GM11168 (cell line): ENCODE results near the gene FURIN.
"Not testable (repeated sequence)": the region's sequence is repeated elsewhere in the genome, so short reads cannot be mapped to it uniquely, and the experiment has no call there.

Source experiments
- in situ Hi-C: fragments of 300-500 bp; cut with MboI; formaldehyde crosslinking; loops from one replicate; pipeline ENCODE4 v1.12.0; 2022; ENCODE audit warnings: low sequenced_read_pairs; ENCODE audit not compliant: unreplicated experiment

Gene FURIN

DNA sequence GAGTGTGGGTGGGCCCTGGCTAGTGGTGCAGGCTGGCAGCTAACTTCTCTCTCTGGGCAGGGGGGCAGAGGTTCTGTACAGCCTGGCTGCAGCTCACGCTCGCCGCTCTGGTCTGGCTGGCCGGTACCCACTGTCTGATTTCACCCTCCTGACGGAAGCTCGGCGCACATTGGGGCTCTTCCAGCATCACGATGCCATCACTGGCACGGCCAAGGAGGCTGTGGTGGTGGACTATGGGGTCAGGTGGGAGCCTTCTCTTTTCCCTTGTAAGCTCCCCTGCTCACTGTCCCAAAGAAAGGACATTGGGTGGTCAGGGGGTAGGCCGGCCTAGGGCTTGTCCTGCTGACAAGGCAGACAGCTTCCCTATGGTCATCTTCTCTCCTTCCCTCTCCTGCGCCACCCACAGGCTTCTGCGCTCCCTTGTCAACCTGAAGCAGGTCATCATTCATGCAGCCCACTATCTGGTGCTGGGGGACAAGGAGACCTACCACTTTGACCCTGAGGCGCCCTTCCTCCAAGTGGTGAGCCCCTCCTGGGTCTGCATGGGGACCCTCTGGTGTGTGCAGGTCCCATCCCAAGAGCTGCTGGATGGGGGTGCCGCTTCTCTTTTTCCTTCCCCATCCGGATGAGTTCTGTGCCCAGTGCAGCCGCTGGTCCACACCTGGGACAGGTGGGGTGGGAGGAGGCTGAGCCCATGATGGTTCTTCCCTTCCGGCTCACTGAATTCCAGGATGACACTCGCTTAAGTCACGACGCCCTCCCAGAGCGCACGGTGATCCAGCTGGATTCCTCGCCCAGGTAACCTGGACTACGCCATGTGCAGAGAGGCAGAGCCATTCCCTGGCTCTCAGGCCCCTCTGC lies 42.3 kb downstream of the FURIN start:
- in situ Hi-C loops = no loop called here

DNA sequence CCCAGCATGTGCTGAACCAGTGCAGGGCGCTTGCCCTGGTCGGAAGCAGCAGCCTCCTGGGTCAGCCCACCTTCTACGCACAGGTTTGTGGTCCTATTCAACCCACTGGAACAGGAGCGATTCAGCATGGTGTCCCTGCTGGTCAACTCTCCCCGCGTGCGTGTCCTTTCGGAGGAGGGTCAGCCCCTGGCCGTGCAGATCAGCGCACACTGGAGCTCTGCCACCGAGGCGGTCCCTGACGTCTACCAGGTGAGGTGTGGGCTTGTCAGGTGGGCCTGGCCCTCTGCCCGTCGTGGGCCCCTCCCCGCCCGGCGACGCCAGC lies 42.9 kb downstream of the FURIN start:
- in situ Hi-C loops = no loop called here

DNA sequence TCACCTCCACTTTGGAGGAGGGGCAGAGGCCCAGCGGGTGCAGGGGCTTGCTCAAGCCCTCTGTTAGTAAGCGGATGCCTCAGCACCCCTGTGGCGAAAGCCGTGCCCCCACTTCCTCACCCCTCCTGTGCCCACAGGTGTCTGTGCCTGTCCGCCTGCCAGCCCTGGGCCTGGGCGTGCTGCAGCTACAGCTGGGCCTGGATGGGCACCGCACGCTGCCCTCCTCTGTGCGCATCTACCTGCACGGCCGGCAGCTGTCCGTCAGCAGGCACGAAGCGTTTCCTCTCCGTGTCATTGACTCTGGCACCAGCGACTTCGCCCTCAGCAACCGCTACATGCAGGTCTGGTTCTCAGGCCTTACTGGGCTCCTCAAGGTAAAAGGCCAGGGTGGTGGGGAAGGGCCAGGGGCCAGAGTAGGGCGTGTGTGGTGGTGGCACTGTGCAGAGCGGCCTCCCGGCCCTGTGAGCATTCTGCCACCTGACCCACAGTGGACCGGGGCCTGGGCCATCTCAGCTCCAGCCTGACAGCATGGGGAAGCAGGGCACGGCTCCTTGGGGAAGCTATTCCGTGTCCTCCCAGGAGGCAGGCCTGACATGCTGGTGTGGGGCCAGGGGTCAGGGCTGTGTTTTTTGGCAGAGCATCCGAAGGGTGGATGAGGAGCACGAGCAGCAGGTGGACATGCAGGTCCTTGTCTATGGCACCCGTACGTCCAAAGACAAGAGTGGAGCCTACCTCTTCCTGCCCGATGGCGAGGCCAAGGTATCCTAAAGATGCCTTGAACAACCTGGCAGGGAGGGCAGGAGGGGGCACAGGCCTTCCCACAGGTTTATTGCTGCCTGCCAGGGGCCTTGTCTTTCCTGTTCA lies 43.8 kb downstream of the FURIN start:
- in situ Hi-C loops = no loop called here

DNA sequence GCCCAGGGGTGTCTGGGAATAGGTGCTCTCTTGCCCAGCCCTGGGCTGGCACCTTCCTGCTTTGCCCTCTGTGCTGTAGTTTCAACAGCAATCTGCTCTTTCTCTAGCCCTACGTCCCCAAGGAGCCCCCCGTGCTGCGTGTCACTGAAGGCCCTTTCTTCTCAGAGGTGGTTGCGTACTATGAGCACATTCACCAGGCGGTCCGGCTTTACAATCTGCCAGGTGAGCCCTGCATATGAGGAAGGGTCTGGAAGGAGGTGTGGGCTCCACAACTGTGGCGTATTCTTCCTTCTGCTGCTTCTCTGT lies 44.3 kb downstream of the FURIN start:
- in situ Hi-C loops = no loop called here

DNA sequence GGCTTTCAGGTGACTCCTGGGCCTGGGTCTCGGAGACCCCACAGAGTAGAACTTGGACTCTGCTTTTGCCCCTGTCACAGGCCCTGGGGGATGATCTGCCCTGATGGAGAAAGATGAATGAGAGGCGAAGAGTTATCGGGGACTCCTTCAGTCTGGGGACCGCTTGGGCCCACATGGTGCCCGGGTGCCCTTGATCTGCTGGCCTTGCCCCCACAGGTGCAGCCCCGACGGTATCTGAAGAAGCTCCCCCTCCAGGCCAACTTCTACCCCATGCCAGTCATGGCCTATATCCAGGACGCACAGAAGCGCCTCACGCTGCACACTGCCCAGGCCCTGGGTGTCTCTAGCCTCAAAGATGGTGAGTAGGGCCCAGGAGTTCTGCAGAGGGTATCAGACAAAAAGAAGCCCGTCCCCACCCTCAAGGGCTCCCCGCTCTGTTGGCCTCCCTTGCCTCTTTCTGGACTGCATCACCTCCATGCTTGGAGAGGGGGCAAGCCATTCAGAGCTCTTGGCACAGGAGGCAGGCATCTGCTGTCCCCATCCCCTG lies 45.1 kb downstream of the FURIN start:
- in situ Hi-C loops = no loop called here

DNA sequence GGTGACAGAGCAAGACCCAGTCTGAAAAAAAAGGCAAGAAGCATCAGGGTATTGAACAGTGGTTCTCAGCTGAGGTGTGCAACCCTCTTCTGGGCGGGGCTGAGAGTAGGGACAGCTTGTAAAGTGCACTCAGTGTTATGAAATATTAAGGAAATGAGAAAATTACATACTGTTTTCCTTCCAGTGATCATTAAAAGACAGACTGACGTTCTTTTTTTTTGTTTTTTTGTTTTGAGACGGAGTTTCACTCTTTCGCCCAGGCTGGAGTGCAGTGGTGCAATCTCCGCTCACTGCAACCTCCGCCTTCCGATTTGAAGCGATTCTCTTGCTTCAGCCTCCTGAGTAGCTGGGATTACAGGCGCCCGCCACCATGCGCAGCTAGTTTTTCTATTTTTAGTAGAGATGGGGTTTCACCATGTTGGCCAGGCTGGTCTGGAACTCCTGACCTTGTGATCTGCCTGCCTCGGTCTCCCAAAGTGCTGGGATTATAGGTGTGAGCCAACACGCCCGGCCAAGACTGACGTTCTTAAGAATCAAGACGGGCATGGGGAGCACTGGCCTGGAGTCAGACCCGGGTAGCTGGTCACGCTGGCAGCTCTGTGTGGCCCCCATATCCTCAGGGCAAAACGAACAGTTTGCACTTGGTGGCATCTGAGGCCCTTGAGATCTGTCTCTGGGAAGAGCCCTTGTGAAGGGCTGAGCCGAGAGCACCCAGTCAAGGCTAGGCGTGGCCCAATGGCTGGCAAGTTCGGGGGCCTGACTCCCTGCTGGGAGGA lies 46.1 kb downstream of the FURIN start:
- in situ Hi-C loops = no loop called here

DNA sequence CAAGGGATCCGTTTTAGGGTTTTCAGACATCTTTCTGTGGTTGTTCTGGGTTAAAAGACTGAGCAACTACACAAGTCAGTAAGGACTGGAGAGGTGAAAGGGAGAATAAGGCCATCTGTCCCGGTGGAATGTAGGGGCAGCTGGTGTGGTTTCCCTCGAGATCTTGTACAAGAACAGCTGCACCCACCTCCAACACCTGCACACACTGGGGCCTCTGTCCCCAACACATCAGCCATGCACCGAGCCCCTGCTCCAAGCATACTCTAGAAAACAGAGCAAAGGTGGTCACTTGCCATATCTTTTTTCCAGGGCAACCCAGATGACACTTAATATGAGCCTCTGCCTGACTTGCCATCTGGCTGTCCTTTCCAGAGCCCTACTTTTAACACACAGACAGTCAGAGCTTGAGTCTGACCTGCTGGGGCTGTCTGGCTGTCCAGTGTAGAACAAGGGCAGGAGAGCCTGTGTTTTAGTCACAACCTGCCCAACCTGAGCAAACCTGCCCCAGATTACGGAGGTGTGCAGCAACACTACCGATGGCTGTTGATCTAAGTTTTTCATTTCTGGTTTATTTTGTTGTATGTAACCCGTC lies 46.9 kb downstream of the FURIN start:
- in situ Hi-C loops = no loop called here

DNA sequence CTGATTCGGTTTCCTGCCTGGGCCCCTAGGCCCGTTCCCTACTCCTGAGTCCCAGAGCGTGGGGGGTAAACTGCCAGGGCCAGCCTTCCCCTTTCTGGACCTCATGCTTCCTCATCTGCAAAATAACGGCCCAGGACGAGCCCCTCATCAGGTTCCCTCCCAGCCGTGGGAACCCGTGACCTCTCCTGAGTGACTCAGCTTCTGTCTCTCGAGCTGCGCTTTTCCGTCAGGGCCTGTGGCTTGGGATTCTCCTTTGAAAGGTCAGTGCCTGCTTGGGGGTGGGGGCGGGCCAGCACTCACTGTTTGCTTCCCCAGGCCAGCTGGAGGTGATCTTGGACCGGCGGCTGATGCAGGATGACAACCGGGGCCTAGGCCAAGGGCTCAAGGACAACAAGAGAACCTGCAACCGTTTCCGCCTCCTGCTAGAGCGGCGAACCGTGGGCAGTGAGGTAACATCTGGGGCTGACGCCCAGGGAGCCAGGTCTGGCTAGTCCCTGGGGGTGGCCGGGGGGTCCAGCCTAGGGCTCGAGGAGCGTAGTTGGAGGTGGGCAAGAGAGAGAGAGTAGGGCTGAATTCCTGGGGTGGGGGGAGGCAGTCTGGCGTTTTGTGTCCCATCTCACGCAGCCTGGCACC lies 47.5 kb downstream of the FURIN start:
- in situ Hi-C loops = no loop called here

DNA sequence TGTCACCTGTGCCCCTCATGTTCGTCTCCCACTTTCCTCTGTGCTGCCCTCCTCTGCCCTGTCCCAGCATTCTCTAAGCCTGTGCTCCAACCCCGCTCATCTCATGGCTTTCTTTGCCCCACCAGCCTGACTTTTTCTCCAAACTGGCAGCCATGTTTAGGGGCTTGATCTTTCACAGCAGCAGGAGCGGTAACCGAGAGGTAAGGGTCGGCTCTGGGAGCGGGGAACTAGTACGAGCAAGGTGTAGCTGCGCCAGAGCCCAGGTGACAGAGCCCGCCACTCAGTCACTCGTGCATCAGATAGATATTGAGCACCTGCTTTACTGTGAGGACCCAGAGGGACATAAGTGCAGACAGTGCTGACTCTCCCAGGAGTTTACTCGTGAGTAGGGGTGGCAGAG lies 48.1 kb downstream of the FURIN start:
- in situ Hi-C loops = no loop called here

DNA sequence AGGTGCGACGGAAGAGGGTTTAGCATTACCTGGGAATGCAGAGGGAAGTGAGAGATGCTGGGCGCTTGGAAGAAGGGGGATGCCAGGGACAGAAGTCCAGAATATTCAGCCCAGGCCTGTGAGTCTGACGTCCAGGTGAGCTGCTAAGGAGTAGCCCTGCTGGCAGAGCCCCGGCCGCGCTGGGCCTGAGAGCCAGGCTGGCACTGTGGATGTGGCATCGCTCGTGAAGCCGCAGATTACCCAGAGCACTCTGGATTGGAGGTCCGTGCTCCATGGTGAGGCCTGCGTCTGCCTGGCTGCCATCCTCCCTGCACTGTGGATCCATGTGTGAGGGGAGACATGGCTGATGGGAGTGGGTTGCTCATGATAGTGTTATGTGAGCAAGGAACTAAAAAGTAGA lies 49.2 kb downstream of the FURIN start:
- in situ Hi-C loops = no loop called here

DNA sequence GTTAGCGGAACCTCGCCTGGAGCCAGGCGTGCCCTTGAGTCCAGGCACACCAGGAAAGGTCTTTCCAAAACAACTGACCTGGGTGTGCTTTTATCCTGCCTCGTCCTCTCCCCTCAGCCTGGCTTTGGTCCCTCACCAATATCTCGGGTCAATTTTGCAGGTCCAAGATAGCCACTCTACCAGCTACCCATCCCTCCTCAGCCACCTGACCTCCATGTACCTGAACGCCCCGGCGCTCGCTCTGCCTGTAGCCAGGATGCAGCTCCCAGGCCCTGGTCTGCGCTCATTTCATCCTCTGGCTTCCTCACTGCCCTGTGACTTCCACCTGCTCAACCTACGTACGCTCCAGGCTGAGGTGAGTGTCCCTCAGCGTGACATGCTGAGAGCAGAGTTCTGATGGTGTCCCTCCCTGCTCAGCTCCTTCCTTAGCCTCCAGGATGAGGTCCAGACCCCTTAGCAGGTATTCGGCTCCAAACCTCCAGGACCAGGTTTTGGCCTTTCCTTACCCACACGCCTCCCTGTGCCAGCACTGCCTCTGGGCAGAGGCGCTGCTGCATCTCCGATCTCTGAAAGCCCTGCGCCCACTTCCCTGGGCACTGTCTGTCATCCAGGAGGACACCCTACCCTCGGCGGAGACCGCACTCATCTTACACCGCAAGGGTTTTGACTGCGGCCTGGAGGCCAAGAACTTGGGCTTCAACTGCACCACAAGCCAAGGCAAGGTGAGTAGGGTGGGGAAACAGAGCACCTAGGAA lies 49.8 kb downstream of the FURIN start:
- in situ Hi-C loops = no loop called here

DNA sequence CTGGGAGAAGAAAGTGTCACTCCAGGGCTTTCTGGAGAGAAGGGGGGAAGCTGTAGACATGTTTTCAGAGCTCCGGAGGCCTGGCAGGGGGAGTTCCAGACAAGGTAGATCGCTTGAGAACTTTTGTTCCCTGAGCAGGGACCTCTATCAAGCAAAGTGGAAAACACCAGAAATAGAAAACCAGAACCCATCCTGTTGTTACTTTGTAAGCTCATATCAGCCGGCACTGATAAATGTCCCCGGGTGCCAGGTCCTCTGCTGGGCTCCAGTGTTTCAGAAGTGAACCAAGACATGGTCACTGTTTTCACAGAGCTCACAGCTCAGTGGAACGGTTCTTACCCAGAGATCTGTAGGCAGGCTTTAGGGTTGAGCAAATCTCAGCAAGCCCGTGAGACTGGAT lies 50.4 kb downstream of the FURIN start:
- in situ Hi-C loops = no loop called here

DNA sequence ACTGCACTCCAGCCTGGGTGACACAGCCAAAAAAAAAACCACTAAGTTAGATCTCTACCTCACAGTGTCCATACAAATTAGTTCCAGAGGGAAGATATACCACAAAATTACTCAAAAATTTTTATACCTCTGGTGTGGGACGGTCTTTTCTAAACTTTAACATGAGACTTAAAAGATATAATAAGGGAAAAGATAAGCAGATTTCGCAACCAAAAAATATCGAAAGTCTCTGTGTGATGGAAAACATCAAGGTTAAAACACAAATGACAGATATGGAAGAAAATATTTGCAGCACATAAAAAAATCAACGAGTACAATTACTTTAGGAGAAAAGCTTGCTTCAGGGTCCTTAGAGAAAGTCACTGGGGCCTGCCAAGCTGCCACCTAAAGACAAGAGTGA lies 53.5 kb downstream of the FURIN start:
- in situ Hi-C loops = no loop called here

DNA sequence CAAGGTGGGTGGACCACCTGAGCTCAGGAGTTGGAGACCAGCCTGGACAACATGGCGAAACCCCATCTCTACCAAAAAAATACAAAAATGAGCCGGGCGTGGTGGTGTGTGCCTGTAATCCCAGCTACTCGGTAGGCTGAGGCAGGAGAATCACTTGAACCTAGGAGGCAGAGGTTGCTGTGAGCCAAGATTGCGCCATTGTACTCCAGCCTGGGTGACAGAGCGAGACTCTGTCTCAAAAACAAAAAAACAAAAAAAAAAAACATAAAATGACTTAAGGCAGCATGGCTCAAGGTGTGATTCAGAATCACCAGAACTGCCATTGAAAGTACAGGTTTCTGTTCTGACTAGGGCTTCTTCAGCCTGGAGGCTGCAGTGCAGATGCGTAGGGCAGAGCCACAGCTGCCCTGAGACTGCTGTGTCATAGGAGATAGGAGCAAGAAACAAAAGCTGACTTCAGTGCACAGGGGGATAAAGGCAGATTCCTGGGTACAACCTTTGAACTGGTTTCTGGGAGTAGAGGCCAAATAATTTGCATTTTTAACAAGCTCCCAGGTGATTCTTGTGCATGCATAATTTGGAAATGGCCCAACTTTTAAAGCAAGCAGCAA lies 54.4 kb downstream of the FURIN start:
- in situ Hi-C loops = not testable (repeated sequence)

DNA sequence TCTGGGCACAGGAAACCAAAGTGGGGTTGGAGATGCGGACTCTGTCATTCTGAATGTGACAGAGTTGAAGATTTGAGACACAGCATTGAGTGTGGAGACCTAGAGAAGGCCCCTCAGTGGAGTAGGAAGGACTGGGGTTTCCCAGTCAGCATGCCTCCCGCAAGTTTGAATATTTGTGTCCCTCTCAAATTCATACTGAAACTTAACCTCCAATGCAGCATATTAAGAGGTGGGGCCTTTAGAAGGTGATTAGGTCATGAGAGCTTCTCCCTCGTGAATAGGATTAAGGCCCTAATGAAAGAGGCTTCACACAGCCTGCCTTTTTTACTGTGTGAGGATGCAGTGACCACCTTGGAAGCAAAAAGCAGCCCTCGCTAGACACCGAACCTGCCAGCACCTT lies 56.0 kb downstream of the FURIN start:
- in situ Hi-C loops = no loop called here

DNA sequence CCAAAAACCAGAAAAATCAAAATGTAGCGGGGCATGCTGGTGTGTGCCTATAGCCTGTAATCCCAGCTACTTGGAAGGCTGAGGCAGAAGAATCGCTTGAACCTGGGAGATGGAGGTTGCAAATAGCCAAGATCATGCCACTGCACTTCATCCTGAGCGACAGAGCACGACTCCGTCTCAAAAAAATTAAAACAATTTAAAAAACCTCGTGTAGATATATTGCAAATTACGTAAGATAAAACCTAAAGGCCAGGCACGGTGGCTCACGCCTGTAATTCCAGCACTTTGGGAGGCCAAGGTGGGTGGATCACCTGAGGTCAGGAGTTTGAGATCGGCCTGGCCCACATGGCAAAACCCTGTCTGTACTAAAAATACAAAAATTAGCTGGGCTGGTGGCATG lies 58.4 kb downstream of the FURIN start:
- in situ Hi-C loops = not testable (repeated sequence)

DNA sequence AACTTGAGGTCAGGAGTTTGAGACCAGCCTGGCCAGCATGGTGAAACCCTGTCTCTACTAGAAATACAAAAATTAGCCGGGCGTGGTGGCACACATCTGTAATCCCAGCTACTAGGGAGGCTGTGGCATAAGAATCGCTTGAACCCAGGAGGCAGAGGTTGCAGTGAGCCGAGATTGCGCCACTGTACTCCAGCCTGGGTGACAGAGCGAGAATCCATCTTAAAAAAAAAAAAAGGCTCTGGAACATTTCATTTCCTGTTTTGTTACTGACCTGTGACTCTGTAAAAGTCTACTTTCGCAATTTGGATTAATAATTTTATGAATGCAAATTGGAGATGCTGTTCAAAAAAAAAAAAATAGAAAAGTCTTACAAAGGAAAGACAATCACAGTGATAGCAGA lies 59.7 kb downstream of the FURIN start:
- in situ Hi-C loops = not testable (repeated sequence)

DNA sequence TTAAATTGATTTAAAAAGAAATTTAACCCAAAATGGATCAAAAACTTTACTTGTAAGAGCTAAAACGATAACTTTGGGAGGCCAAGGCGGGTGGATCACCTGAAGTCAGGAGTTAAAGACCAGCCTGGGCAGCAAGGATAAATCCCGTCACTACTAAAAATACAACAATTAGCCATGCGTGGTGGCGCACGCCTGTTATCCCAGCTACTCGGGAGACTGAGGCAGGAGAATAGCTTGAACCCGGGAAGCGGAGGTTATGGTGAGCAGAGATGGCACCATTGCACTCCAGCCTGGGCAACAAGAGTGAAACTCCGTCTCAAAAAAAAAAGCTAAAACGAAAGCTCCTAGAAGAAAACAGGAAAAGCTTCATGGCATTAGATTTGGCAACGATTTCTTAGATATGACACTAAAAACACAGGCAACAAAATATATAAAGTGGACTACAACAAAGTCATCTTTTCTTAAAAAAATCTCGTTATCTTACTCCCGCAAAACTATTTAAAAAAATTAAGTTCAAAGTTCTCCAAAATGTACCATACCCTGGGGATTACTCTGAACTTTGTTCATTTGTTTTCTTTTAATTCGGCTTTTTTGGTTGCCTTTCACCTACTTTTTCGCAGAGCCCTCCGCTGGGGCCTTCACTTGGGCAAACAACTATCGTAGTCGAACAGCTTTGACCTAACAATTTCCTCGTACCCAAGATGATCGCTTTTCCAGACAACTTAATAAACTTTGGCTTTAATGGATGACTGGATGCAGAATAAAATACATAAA lies 61.0 kb downstream of the FURIN start:
- in situ Hi-C loops = no loop called here
